ENCODE measurements around the gene TOX4.
A peak's percentile ranks its signal among the peaks of the same experiment; 100 is the strongest.

Gene TOX4

GRCh38 chr14:21476523-21476924 is 471 bp upstream of the TOX4 start:
- TF ChIP-seq, protein P1, sequence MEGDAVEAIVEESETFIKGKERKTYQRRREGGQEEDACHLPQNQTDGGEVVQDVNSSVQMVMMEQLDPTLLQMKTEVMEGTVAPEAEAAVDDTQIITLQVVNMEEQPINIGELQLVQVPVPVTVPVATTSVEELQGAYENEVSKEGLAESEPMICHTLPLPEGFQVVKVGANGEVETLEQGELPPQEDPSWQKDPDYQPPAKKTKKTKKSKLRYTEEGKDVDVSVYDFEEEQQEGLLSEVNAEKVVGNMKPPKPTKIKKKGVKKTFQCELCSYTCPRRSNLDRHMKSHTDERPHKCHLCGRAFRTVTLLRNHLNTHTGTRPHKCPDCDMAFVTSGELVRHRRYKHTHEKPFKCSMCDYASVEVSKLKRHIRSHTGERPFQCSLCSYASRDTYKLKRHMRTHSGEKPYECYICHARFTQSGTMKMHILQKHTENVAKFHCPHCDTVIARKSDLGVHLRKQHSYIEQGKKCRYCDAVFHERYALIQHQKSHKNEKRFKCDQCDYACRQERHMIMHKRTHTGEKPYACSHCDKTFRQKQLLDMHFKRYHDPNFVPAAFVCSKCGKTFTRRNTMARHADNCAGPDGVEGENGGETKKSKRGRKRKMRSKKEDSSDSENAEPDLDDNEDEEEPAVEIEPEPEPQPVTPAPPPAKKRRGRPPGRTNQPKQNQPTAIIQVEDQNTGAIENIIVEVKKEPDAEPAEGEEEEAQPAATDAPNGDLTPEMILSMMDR (IDR thresholded peaks at IDR 0.05; ENCODE audit: poor library complexity, severe bottlenecking), result no peak
- Histone ChIP-seq H3K36me3 (ENCODE audit: low read depth) (peaks cover 60% of the 10 kb centered on the region), H3K27me3 (ENCODE audit: insufficient read depth, poor library complexity, severe bottlenecking) (no peaks in the 10 kb centered on the region), H3K27ac (ENCODE audit: poor library complexity, severe bottlenecking) (peak overlapping the region; percentile 60), H3K4me3 (ENCODE audit: severe bottlenecking) (peak overlapping the region; percentile 84), H3K4me1 (ENCODE audit: insufficient read depth, poor library complexity, severe bottlenecking) (peaks cover 5% of the 10 kb centered on the region), H3K9me3 (ENCODE audit: severe bottlenecking) (no peaks in the 10 kb centered on the region)
- DNase-seq (ENCODE audit: low spot score) (peak; percentile 92), ATAC-seq (ENCODE audit: low read depth) (peak; percentile 78)

GRCh38 chr14:21486640-21487087 is 9.7 kb downstream of the TOX4 start:
- ATAC-seq (ENCODE audit: low read depth) (no peak), DNase-seq (ENCODE audit: low spot score) (no peak)
- no peak overlapping the region for H3K27ac ChIP-seq (ENCODE audit: poor library complexity, severe bottlenecking)
- no peaks in the 10 kb centered on the region for H3K4me1 ChIP-seq (ENCODE audit: insufficient read depth, poor library complexity, severe bottlenecking)
- H3K27me3 ChIP-seq (ENCODE audit: insufficient read depth, poor library complexity, severe bottlenecking), result no peaks in the 10 kb centered on the region
- H3K4me3 ChIP-seq (ENCODE audit: severe bottlenecking), result no peak overlapping the region
- no peaks in the 10 kb centered on the region for H3K9me3 ChIP-seq (ENCODE audit: severe bottlenecking)
- peaks cover 67% of the 10 kb centered on the region for H3K36me3 ChIP-seq (ENCODE audit: low read depth)
- TF ChIP-seq, protein P1 (IDR thresholded peaks at IDR 0.05; ENCODE audit: poor library complexity, severe bottlenecking), result no peak

GRCh38 chr14:21494902-21495762 is 18.1 kb downstream of the TOX4 start:
- Histone ChIP-seq H3K27me3 (ENCODE audit: insufficient read depth, poor library complexity, severe bottlenecking) (no peaks in the 10 kb centered on the region), H3K36me3 (ENCODE audit: low read depth) (peaks cover 95% of the 10 kb centered on the region), H3K9me3 (ENCODE audit: severe bottlenecking) (no peaks in the 10 kb centered on the region), H3K27ac (ENCODE audit: poor library complexity, severe bottlenecking) (no peak overlapping the region), H3K4me1 (ENCODE audit: insufficient read depth, poor library complexity, severe bottlenecking) (no peaks in the 10 kb centered on the region), H3K4me3 (ENCODE audit: severe bottlenecking) (no peak overlapping the region)
- DNase-seq (ENCODE audit: low spot score) (no peak), ATAC-seq (ENCODE audit: low read depth) (no peak)
- TF ChIP-seq, protein P1 (IDR thresholded peaks at IDR 0.05; ENCODE audit: poor library complexity, severe bottlenecking), result no peak

- Histone ChIP-seq H3K27ac (ENCODE audit: poor library complexity, severe bottlenecking) (no peak overlapping the region), H3K36me3 (ENCODE audit: low read depth) (peaks cover 95% of the 10 kb centered on the region), H3K9me3 (ENCODE audit: severe bottlenecking) (no peaks in the 10 kb centered on the region), H3K27me3 (ENCODE audit: insufficient read depth, poor library complexity, severe bottlenecking) (no peaks in the 10 kb centered on the region), H3K4me1 (ENCODE audit: insufficient read depth, poor library complexity, severe bottlenecking) (no peaks in the 10 kb centered on the region), H3K4me3 (ENCODE audit: severe bottlenecking) (no peak overlapping the region)
- TF ChIP-seq, protein P1 (IDR thresholded peaks at IDR 0.05; ENCODE audit: poor library complexity, severe bottlenecking), result no peak
- DNase-seq (ENCODE audit: low spot score), result no peak
- no peak for ATAC-seq (ENCODE audit: low read depth)
These were observed 19.5 kb downstream of the TOX4 start for GRCh38 chr14:21496453-21496852.
